ENCODE measurements around the gene BTG4.

GRCh38 chr11:111502611-111503010 lies 9.6 kb downstream of the BTG4 start:
- no peak for TF ChIP-seq CTCF (IDR thresholded peaks at IDR 0.05; ENCODE audit: control extremely low read depth in 1 of 3, insufficient read depth in 1 of 3, low read depth in 1 of 3, low read length in 3 of 3)
- TF ChIP-seq NANOG (IDR thresholded peaks at IDR 0.05; ENCODE audit: insufficient read depth, low read depth, low read length, poor library complexity, severe bottlenecking): no peak
- no peak for TF ChIP-seq EZH2 (IDR thresholded peaks at IDR 0.05; ENCODE audit: low read depth, low read length, severe bottlenecking)
- no peak for TF ChIP-seq SP1 (IDR thresholded peaks at IDR 0.05; ENCODE audit: low read depth, low read length)
- TF ChIP-seq TEAD4 (IDR thresholded peaks at IDR 0.05; ENCODE audit: low read depth, low read length): no peak
- TF ChIP-seq JUN (IDR thresholded peaks at IDR 0.05; ENCODE audit: low read depth, low read length): no peak
- TF ChIP-seq BCL11A (IDR thresholded peaks at IDR 0.05; ENCODE audit: low read depth in 2 of 2, low read length in 2 of 2): no peak
- no peak for TF ChIP-seq POU5F1 (IDR thresholded peaks at IDR 0.05; ENCODE audit: low read depth, low read length)
- TF ChIP-seq PHF8 (conservative IDR thresholded peaks at IDR 0.05; ENCODE audit: low read depth, low read length): no peak

Data from H1 (cell line).